NK-92 (cell line): ENCODE measurements around the gene NOXA1.
A peak's percentile ranks its signal among the peaks of the same experiment; 100 is the strongest.

Experiments
- DNase-seq: peaks from one replicate; lab custom pipeline; 2025; ENCODE audit not compliant: unreplicated experiment; lab: John Stamatoyannopoulos, UW

The NOXA1 gene

GRCh38 chr9:137452761-137453642 is 29.8 kb downstream of the NOXA1 start:
- DNase-seq, result no peak

- DNase-seq, result no peak
These were observed 30.5 kb downstream of the NOXA1 start for GRCh38 chr9:137453643-137454081.

- no peak for DNase-seq
These were observed 31.0 kb downstream of the NOXA1 start for GRCh38 chr9:137454145-137454596.

GRCh38 chr9:137454597-137455358 is 31.6 kb downstream of the NOXA1 start:
- DNase-seq, result no peak

GRCh38 chr9:137455359-137455991 is 32.3 kb downstream of the NOXA1 start:
- DNase-seq, result no peak

- no peak for DNase-seq
These were observed 33.1 kb downstream of the NOXA1 start for GRCh38 chr9:137456061-137456863.

- DNase-seq, result no peak
These were observed 33.7 kb downstream of the NOXA1 start for GRCh38 chr9:137456864-137457405.

GRCh38 chr9:137457406-137458193 is 34.4 kb downstream of the NOXA1 start:
- DNase-seq, result no peak

- DNase-seq, result no peak
These were observed 35.3 kb downstream of the NOXA1 start for GRCh38 chr9:137458194-137459151.

GRCh38 chr9:137459152-137459600 is 36.0 kb downstream of the NOXA1 start, which contains the start of gene NSMF:
NSMF (minus strand) TSS chr9:137459334; CDS start chr9:137459102, 232 bp downstream.
- peak; percentile 27 for DNase-seq

- DNase-seq, result no peak
These were observed 36.6 kb downstream of the NOXA1 start for GRCh38 chr9:137459601-137460362.

GRCh38 chr9:137460363-137461315 is 37.4 kb downstream of the NOXA1 start:
- no peak for DNase-seq

- no peak for DNase-seq
These were observed 38.1 kb downstream of the NOXA1 start for GRCh38 chr9:137461316-137461662.

GRCh38 chr9:137461663-137462395 is 38.6 kb downstream of the NOXA1 start:
- DNase-seq, result peak; percentile 47

GRCh38 chr9:137462396-137462985 is 39.3 kb downstream of the NOXA1 start:
- no peak for DNase-seq
